Measurements from ENCODE around the gene MYO7A.

DNA sequence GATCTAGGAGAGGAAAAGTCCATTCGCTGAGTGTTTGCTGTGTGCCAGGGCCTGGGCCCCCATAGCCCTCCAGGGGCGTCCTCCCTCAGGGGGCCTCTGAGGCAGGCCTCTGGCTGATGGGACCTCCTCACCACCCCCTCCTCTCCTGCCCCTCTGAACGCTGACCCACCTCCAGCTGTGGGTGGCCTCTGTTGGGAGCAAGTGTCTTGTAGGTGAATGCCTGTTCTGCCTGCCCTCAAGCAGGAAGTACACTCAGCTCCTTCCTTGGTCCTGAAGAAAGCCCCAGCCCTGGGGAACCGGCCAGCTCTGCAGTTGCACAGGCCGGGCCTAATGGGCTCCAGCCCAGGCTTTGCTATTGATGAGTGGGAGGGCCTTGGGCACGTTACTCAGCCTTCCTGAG lies 3.5 kb downstream of the MYO7A start:
- no peak for TF ChIP-seq CTCF (IDR thresholded peaks at IDR 0.05)
- no peak for TF ChIP-seq ZFX (IDR thresholded peaks at IDR 0.05; ENCODE audit: borderline replicate concordance)
